NCI-H748 treated with DMSO at 0.1 percent for 48 hours (cell line): ENCODE measurements around the gene LPAR5.
A peak's percentile ranks its signal among the peaks of the same experiment; 100 is the strongest.

Experiments
- DNase-seq: peaks from one replicate; lab custom pipeline; 2025; lab: John Stamatoyannopoulos, UW

LPAR5 gene

DNA sequence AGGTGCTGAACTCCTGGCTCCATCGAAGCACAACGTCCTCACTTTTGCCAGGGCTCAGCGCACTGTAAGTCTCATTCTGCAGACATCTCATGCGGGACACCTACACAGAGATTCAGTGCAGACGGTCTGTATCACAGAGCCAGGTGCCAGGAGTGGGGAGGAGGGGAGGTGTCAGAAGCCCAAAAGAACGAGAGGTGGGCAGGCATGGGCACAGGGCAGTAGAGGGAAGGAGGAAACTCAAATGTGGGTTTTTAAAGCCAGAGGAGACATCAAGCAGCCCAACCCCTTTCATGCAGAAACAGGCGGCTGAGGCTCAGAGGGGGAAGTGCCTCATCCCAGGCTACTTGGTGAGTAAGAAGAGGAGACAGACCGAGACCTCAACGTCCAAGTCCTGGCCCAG, 2.5 kb upstream of the LPAR5 start:
- DNase-seq, result no peak

GRCh38 chr12:6635375-6635855, 344 bp downstream of the LPAR5 start:
- DNase-seq, result no peak

DNA sequence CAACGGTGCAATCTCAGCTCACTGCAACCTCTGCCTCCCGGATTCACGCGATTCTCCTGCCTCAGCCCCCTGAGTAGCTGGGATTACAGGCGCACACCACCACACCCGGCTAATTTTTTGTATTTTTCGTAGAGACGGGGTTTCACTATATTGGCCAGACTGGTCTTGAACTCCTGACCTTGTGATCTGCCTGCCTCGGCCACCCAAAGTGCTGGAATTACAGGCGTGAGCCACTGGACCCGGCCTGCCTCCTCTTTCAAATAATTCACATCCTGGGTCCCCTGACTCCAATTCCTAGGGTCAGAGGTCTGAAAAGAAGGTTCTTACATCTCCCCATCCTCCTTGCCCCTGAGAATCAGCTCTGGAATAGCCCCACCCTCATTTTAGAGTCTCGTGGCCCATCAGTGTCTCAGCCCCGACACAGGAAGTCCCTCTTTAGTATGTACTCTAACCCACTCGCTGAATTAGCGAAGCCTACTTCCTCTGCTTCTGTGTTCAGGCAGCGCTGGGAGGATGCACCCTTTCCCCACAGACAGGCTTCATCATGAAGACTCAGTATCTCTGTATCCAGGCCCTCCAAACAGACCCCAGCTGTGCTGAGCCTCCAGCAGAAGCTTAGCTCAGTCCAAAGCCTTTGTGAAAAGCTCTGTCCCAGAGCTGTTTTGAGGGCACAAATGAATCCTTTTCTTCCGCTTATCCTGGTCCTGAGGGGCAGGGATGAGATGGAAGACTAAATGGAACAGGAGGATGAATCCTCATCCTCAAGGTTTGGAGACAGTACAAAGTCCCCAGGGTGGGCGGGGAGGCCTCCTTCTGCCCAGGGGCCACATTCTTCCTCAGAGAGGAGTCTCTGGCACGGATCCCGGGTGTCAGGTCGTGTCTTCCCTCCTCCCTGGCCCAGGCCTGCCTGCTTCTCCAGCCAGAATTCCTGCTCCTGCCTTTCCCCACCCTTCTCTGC, 3.5 kb downstream of the LPAR5 start:
- DNase-seq, result no peak

- no peak for DNase-seq
Observed at GRCh38 chr12:6631549-6631961, 4.2 kb downstream of the LPAR5 start.

DNA sequence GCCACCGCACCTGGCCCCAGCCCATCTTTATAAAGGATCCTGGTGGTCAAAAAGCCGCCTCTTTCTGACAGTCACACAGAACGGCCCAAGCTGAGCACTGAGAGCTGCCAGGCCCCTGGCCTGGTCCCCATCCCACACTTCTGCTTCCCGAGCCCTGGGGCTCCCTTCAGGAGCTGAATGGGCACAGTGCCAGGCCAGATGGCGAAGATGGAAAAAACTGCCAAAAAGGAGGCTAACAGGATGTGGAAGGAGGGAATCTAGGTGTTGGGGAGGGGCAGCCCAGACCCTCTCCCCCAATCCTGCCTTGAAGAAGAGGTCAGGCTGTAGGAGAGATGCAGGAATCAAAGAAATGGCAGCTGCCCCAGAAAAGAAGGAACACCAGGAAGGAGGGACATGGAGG, 5.0 kb downstream of the LPAR5 start:
- DNase-seq, result no peak

GRCh38 chr12:6627616-6628015, 8.1 kb downstream of the LPAR5 start:
- no peak for DNase-seq

GRCh38 chr12:6626654-6627283, 9.0 kb downstream of the LPAR5 start:
- DNase-seq, result no peak

DNA sequence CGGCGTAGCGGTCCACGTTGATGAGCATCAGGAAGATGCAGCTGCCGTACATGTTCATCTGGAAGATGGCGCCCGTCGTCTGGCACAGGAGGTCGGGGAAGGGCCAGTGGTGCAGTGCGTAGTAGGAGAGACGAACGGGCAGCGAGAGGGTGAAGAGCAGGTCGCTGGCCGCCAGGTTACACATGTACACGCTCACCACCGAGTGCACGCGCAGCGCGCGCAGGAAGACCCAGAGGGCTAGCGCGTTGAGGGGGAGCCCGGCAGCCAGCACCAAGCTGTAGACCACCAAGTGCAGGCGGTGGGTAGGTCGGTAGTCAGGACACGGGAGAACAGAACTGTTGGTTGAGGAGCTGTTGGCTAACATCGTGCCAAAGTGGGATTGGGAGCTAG, 14.9 kb downstream of the LPAR5 start:
- no peak for DNase-seq

DNA sequence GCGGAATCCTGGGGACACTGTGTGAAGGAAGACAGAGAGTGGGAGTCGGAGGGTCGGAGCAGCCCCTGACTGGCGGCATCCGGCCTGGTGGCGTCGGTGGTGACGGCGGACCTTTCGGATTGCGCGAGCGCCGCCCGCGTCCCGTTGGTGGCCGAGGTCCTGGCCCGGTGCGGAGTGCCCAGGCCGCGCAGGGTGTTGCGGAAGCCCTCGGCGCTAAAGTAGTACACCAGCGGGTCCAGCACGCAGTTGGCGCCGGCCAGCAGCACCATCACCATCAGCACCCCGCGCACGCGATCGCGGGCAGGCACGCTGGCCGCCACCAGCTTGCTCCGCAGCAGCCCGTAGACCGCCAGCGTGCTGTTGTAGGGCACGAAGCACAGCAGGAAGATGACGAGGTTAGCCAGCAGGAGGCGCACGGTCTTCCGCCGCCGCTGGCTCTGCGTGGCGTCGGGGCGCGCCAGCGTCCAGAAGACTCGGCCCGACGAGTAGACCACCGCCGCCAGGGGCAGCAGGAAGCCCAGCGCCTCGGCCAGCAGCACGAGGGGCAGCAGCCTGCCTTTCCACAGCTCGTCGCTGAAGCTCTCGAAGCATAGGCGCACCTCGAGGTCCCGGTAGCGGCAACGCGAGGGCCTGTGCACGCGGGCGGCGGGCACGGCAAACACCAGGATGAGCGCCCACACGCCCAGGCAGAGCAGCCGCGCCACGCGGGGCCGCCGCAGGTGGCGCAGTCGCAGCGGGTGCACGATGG, 15.4 kb downstream of the LPAR5 start:
- DNase-seq, result no peak

- DNase-seq, result no peak
Observed at GRCh38 chr12:6618483-6619225, 17.1 kb downstream of the LPAR5 start.

DNA sequence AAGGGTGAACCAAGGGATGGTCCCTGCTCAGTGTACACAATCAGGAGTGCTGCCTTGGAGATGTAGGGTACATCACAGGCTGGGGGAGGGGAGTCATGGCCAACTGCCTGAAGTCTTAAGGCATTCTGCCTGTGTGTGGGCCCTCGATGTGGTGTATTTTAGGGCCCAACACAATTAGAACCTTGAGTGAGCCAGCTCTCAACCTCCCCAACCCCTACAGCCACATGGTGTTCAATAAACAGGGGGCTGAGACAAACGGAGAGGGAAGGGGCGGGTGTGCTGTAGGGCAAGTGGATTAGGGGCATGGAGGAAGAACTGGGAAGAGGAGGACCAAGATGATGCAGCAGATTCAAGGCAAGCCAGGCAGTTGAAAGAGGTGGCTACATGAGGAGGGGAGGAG, 20.0 kb downstream of the LPAR5 start:
- no peak for DNase-seq

DNA sequence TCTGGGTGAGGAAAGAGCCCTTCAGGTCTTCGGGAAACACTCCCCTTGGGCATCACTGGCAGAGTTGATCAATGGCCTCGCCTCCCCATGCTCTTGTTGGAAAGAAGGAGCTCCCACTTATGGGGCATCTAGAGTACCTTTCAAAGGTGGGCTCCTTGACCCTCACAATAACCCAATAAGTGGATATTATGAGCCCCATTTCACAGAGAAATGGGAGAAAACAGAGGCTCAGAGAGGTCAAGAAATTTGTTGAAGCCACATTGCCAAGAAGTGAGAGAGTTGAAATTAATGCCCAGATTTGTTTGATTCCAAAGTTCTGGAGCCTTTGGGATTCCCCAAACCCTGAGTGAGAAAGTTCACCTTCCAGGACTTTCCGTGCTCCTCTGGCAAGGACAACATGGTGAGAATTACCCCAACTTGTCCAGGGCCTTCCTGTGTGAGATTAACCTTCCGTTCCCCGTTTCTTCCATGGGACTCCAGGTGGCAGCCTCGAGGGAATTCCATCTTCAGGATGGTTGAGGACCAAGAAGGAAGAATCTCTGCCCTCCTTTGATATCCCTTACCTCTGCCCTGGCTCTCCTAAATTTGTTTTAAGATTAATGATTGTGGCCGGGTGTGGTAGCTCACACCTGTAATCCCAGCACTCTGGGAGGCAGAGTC, 21.1 kb downstream of the LPAR5 start:
- DNase-seq, result no peak

GRCh38 chr12:6613776-6614512, 21.8 kb downstream of the LPAR5 start:
- peak; percentile 92 for DNase-seq

- peak; percentile 50 for DNase-seq
Observed at GRCh38 chr12:6613015-6613775, 22.6 kb downstream of the LPAR5 start.

GRCh38 chr12:6612652-6613014, 23.1 kb downstream of the LPAR5 start:
- DNase-seq, result no peak

- DNase-seq, result no peak
Observed at GRCh38 chr12:6612247-6612646, 23.5 kb downstream of the LPAR5 start.

- DNase-seq, result no peak
Observed at GRCh38 chr12:6608592-6609281, 27.0 kb downstream of the LPAR5 start.

- DNase-seq, result peak; percentile 82
Observed at GRCh38 chr12:6607751-6608591, 27.8 kb downstream of the LPAR5 start.
